Measurements from ENCODE around the gene AK3. TPM values are rescaled to one million over a fixed set of nuclear protein-coding genes. Genes with fewer than 3 reads are reported as not detected.

Gene AK3
- total RNA-seq, 1 donor from 2014 or later = 40.4 TPM

- no peaks in the 10 kb centered on the region for H3K36me3 ChIP-seq
- no peaks in the 10 kb centered on the region for H3K9me3 ChIP-seq
- no peak for TF ChIP-seq CTCF (IDR thresholded peaks at IDR 0.05)
- no peak overlapping the region for H3K4me3 ChIP-seq
- DNase-seq = no peak
- H3K4me1 ChIP-seq = peaks cover 2% of the 10 kb centered on the region
- intact Hi-C loops (cut with DNase I) = no loop called here
- no peaks in the 10 kb centered on the region for H3K27me3 ChIP-seq (ENCODE audit: low read depth)
- no peak overlapping the region for H3K27ac ChIP-seq
- ATAC-seq = no peak
These were observed 27.7 kb upstream of the AK3 start for GRCh38 chr9:4768681-4769080.

DNA sequence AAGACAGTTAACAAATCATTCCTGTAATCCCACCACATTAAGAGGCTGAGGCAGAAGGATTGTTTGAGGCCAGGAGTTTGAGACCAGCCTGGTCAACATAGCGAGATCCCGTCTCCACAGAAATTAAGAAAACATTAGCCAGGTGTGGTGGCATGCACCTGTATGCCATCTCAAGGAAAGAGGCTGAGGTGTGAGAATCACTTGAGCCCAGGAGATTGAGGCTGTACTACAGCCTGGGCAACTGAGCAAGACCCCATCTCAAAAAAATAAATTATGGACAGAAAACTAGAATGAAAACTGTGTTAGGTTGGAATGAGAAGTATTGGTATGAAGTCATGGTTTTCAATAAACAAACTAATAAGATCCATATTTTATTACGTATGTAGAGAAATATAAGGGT, 23.0 kb upstream of the AK3 start:
- ATAC-seq (no peak), DNase-seq (no peak)
- Histone ChIP-seq H3K9me3 (no peaks in the 10 kb centered on the region), H3K4me1 (peaks cover 30% of the 10 kb centered on the region), H3K27ac (no peak overlapping the region), H3K4me3 (no peak overlapping the region), H3K36me3 (no peaks in the 10 kb centered on the region), H3K27me3 (ENCODE audit: low read depth) (no peaks in the 10 kb centered on the region)
- intact Hi-C loops (cut with DNase I) = loop anchor here (5.0 kb wide), 1 partner anchor 223 kb away; the partner anchor contains the start of gene JAK2
- no peak for TF ChIP-seq CTCF (IDR thresholded peaks at IDR 0.05)

DNA sequence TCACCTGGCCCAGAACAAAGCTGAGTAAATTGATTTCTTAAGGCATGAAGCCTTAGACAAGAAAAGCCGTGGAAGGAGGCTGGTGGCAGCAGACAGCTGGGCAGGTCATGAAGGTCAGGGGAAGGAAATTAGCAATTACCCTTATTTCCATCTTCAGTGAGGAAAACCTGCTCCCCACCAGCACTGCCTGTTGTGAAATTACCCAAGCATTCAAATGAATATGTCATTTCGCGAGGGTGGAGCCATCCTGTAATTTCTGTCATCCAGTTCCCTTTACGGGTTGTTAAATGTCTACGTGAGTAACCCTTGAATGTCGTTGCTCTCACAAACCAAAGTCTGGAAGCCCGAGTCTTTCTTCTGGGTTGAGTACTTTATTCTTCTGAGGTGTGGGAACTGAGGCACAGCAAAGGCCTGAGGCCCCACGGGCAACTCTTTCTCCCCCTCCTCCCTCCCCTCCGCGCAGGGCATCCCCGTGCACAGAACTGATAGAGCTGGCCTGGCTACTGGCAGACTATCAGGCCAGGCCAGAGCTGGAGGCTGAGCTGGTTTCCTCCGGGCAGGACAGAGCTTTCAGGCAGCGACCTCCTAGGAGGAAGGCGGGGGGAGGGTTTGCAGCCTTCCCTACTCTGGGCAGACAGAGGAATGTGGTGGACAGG, 22.0 kb upstream of the AK3 start:
- no peak for DNase-seq
- intact Hi-C loops (cut with DNase I) = loop anchor here (5.0 kb wide), 1 partner anchor 224 kb away; the partner anchor contains the start of gene JAK2

DNA sequence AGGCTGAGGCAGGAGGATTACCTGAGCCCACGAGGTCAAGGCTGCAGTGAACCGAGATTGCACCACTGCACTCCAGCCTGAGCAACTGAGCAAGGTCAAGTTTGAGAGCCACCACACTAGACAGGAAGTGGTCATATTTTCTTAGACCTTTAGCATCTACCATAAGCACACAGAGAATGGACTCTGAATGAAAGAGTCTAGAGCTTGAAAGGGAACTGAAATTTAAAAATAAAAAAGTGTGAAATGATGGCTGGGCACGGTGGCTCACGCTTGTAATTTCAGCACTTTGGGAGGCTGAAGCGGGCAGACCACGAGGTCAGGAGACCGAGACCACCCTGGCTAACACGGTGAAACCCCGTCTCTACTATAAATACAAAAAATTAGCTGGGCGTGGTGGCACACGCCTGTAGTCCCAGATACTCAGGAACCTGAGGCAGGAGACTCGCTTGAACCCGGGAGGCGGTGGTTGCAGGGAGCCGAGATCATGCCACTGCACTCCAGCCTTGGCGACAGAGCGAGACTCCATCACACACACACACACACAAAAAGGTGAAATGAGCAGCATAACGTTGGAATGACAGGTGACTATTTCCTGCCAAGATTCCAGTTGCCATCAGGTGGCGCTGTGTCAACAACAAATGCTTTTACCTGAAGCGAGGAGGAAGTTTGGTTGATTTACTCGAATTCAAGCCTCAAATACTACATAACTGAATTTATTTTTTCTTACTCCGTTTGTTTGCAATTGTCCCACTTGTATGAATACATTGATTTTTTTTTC, 21.3 kb upstream of the AK3 start:
- peak overlapping the region; percentile 44 for H3K27ac ChIP-seq
- TF ChIP-seq CTCF (IDR thresholded peaks at IDR 0.05) = peak; percentile 80
- H3K36me3 ChIP-seq = no peaks in the 10 kb centered on the region
- intact Hi-C loops (cut with DNase I) = loop anchor here (5.0 kb wide), 1 partner anchor 225 kb away; the partner anchor contains the start of gene JAK2
- ATAC-seq = peak; percentile 65 to 79
- H3K9me3 ChIP-seq = no peaks in the 10 kb centered on the region
- H3K27me3 ChIP-seq (ENCODE audit: low read depth) = no peaks in the 10 kb centered on the region
- DNase-seq = peak; percentile 71
- peak overlapping the region; percentile 37 for H3K4me3 ChIP-seq
- peaks cover 30% of the 10 kb centered on the region for H3K4me1 ChIP-seq

More for the DNA sequence above, 22.0 kb upstream of the AK3 start:
- ATAC-seq = peak; percentile 58 to 78
- H3K4me1 ChIP-seq = peaks cover 30% of the 10 kb centered on the region
- H3K4me3 ChIP-seq = peak overlapping the region; percentile 37
- no peak for TF ChIP-seq CTCF (IDR thresholded peaks at IDR 0.05)
- no peaks in the 10 kb centered on the region for H3K9me3 ChIP-seq
- H3K27ac ChIP-seq = peak overlapping the region; percentile 44
- H3K27me3 ChIP-seq (ENCODE audit: low read depth) = no peaks in the 10 kb centered on the region
- H3K36me3 ChIP-seq = no peaks in the 10 kb centered on the region

GRCh38 chr9:4760122-4760521, 19.1 kb upstream of the AK3 start:
- ATAC-seq (peak; percentile 50 to 77), DNase-seq (no peak)
- intact Hi-C loops (cut with DNase I) = loop anchor here (5.0 kb wide), 1 partner anchor 227 kb away; the partner anchor contains the start of gene JAK2
- Histone ChIP-seq H3K27me3 (ENCODE audit: low read depth) (no peaks in the 10 kb centered on the region), H3K4me3 (no peak overlapping the region), H3K36me3 (no peaks in the 10 kb centered on the region), H3K27ac (no peak overlapping the region), H3K9me3 (no peaks in the 10 kb centered on the region), H3K4me1 (peaks cover 30% of the 10 kb centered on the region)
- no peak for TF ChIP-seq CTCF (IDR thresholded peaks at IDR 0.05)

Measured in lower lobe of right lung (tissue), 2 donors.